ENCODE measurements around the gene LBHD2. TPM values are rescaled to one million over a fixed set of nuclear protein-coding genes. Genes with fewer than 3 reads are reported as not detected.

LBHD2 gene
- total and polyA plus RNA-seq, 10 of the 15 experiments (the other 5 are each of a cell fraction or from before 2014, with no cell fraction given) = not detected

- TF ChIP-seq MTA3 (IDR thresholded peaks at IDR 0.05; ENCODE audit: borderline replicate concordance, low read length) (no peak), RUNX3 (IDR thresholded peaks at IDR 0.05; ENCODE audit: low read length) (no peak), SIX5 (IDR thresholded peaks at IDR 0.05; ENCODE audit: low read depth, low read length, severe bottlenecking) (no peak)
Measured at GRCh38 chr14:103131580-103131979, 47.6 kb downstream of the LBHD2 start (continued).

DNA sequence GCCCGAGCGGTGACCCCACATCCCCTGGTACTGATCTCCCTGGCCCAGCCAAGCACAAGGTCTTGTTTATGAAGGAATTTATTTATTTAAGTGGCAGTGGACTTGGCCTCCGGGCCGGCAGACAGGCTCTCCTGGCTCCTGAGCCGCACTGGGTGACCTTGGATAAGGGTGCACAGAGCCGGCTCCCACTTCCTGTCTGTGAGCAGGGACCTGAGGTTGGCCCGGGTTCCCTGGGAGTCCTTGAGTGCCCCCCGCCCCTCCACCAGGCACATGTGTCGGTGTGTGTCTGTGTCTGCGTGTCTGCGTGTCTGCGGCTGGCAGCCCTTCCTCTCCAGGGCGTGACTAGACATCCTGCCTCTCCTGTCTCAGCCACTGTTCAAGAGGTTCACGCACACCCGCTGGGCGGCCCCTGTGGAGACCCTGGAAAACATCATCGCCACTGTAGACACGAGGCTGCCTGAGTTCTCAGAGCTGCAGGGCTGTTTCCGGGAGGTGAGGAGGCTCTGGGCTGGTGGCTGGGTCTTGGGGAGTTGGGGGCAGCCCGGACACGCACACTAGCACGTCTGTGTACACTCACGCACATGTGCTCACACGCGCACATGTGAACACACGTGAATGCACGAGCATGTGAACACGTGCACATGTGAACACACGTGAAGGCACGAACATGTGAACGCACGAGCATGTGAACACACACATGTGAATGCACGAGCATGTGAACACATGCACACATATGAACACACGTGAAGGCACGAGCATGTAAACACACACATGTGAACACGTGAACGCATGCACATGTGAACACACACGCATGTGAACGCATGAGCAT is 48.6 kb downstream of the LBHD2 start:
- Histone ChIP-seq H3K4me2 (ENCODE audit: control insufficient read depth, insufficient read depth) (no peak overlapping the region), H3K4me3 (no peak overlapping the region), H3K4me1 (ENCODE audit: control insufficient read depth, insufficient read depth, low read length) (no peaks in the 10 kb centered on the region), H3K27ac (ENCODE audit: control insufficient read depth, insufficient read depth) (no peak overlapping the region), H3K9me3 (replicated peaks; ENCODE audit: control insufficient read depth, insufficient read depth, low read length) (no peaks in the 10 kb centered on the region), H4K20me1 (ENCODE audit: control insufficient read depth, insufficient read depth) (no peaks in the 10 kb centered on the region), H3K79me2 (ENCODE audit: control insufficient read depth, insufficient read depth, low read length) (peaks cover 2% of the 10 kb centered on the region; the same call in 1 of the 2 replicates), H3K9ac (ENCODE audit: control insufficient read depth, insufficient read depth, low read length) (no peak overlapping the region), H3K27me3 (replicated peaks in 1 of 2; ENCODE audit: control insufficient read depth in 2 of 2, insufficient read depth in 2 of 2, low read length in 1 of 2) (no peaks in the 10 kb centered on the region), H2AFZ (ENCODE audit: control insufficient read depth, low read depth, low read length) (no peak overlapping the region), H3K36me3 (ENCODE audit: control insufficient read depth in 2 of 2, insufficient read depth in 2 of 2, low read length in 1 of 2) (peaks cover 8 to 9% of the 10 kb centered on the region in 2 experiments; a peak in 3 of 4 replicates)
- no peak for ATAC-seq
- DNase-seq (ENCODE audit: low read depth, low spot score) = no peak
- ChIA-PET RAD21 (ENCODE audit: unreplicated experiment) (no interaction called here), SMC1A (ENCODE audit: uncharacterized antibody, unreplicated experiment) (no interaction called here), CTCF (no interaction called here), POLR2A (interaction anchor here (0.6 to 1.2 kb wide), 2 partner anchors 37 to 84 kb away, joined by 3 read pairs; no protein-coding TSS in a partner anchor)
- FAIRE-seq = no peak
- 84% methylated on average over 39 of the region's 39 CpGs for WGBS (ENCODE audit: insufficient coverage, insufficient replicate concordance, low lambda C conversion rate, missing lambda C conversion rate)
- BruUV-seq (replicated peaks) = no TSS peak
- in situ Hi-C loops (cut with MboI) (no loop called here), intact Hi-C loops (cut with micrococcal nuclease; ENCODE audit: unreplicated experiment) (no loop called here)
- TF ChIP-seq LARP7 (IDR thresholded peaks at IDR 0.05) = no peak
- no peak for TF ChIP-seq BRCA1 (IDR thresholded peaks at IDR 0.05; ENCODE audit: low read depth, low read length)
- no peak for TF ChIP-seq POLR2AphosphoS5 (IDR thresholded peaks at IDR 0.05; ENCODE audit: low read length)
- TF ChIP-seq FOXM1 (IDR thresholded peaks at IDR 0.05; ENCODE audit: low read depth, low read length) = no peak
